Upper lobe of left lung (tissue), 4 donors: ENCODE measurements around the gene PIM3.
A peak's percentile ranks its signal among the peaks of the same experiment; 100 is the strongest.

Source experiments
- CTCF ChIP-seq, 6 experiments: fragments of 450-650 bp in 4 of 6; fragments of 200-600 bp in 2 of 6; sonication (generic) in 2 of 6; IDR thresholded peaks; one replicate each; pipeline ENCODE4 v1.5.1; 2016 to 2019; ENCODE audit warnings: antibody characterized with exemption in 6 of 6
- EP300 ChIP-seq, 4 donors: sonication (generic); formaldehyde crosslinking; IDR thresholded peaks; one replicate each; pipeline ENCODE4 v1.5.1; 2017; ENCODE audit warnings: antibody characterized with exemption in 4 of 4, control low read depth in 2 of 4
- POLR2A ChIP-seq, 4 donors: fragments of 450-650 bp; IDR thresholded peaks; one replicate each; pipeline ENCODE4 v1.5.1; 2016 to 2017; ENCODE audit warnings: antibody characterized with exemption in 4 of 4, mild to moderate bottlenecking in 2 of 4
- POLR2AphosphoS5 ChIP-seq, 2 donors: sonication (generic); formaldehyde crosslinking; IDR thresholded peaks; one replicate each; pipeline ENCODE4 v1.5.1; 2017; ENCODE audit warnings: antibody characterized with exemption in 2 of 2

- TF ChIP-seq CTCF (IDR thresholded peaks at IDR 0.05): no peak
- TF ChIP-seq POLR2A (IDR thresholded peaks at IDR 0.05): peak in 1 of 4 donors; percentile 14
- TF ChIP-seq POLR2AphosphoS5 (IDR thresholded peaks at IDR 0.05): no peak
- no peak for TF ChIP-seq EP300 (IDR thresholded peaks at IDR 0.05)
Measured at GRCh38 chr22:49944399-49944891, 16.1 kb upstream of the PIM3 start.
